Astrocyte (in vitro differentiated cells and primary cell): ENCODE data around the gene DMRTB1. TPM values are rescaled to one million over a fixed set of nuclear protein-coding genes. Genes with fewer than 3 reads are reported as not detected.

ENCODE experiments used
- DNase-seq: peaks from one replicate; pipeline ENCODE4 v3.0.0-alpha.2; 2010; ENCODE audit warnings: low read depth
- FAIRE-seq: peaks from 2 replicates; lab custom pipeline; 2011; peaks lifted over from hg19 to GRCh38; lab: Jason Lieb, UNC
- H2AFZ ChIP-seq: 2 replicates; pipeline ENCODE4 v1.6.0; 2012; ENCODE audit warnings: low read depth, low read length, inconsistent platforms
- H3K27ac ChIP-seq: 2 replicates; pipeline ENCODE4 v1.5.1; 2011; ENCODE audit warnings: low read depth, low read length, inconsistent platforms
- H3K27me3 ChIP-seq: 2 replicates; pipeline ENCODE4 v1.6.0; 2011; ENCODE audit warnings: low read length, inconsistent platforms; ENCODE audit not compliant: insufficient read depth
- H3K36me3 ChIP-seq: 2 replicates; pipeline ENCODE4 v1.5.1; 2011; ENCODE audit warnings: low read length, inconsistent platforms; ENCODE audit not compliant: insufficient read depth
- H3K4me1 ChIP-seq: 2 replicates; pipeline ENCODE4 v1.5.1; 2011; ENCODE audit warnings: low read length, inconsistent platforms; ENCODE audit not compliant: insufficient read depth
- H3K4me2 ChIP-seq: 2 replicates; pipeline ENCODE4 v1.6.0; 2012; ENCODE audit warnings: low read length, inconsistent platforms
- H3K4me3 ChIP-seq: 2 replicates; pipeline ENCODE4 v1.5.1; 2011; ENCODE audit warnings: low read depth, mild to moderate bottlenecking, low read length, inconsistent platforms; ENCODE audit not compliant: insufficient read depth
- H3K79me2 ChIP-seq: 2 replicates; pipeline ENCODE4 v1.6.0; 2012; ENCODE audit warnings: mild to moderate bottlenecking, low read length, inconsistent platforms; ENCODE audit not compliant: insufficient read depth
- H3K9ac ChIP-seq: 2 replicates; pipeline ENCODE4 v1.6.0; 2012; ENCODE audit warnings: mild to moderate bottlenecking, low read length, inconsistent platforms
- H3K9me3 ChIP-seq: 2 replicates; pipeline ENCODE4 v1.5.1; 2012; ENCODE audit warnings: low read depth, mild to moderate bottlenecking, low read length, inconsistent platforms; ENCODE audit not compliant: insufficient read depth
- H4K20me1 ChIP-seq: 2 replicates; pipeline ENCODE4 v1.6.0; 2012; ENCODE audit warnings: low read length, inconsistent platforms; ENCODE audit not compliant: insufficient read depth
- H3K27ac Mint-ChIP-seq: one replicate; pipeline ENCODE4 v1.8.0; 2021; ENCODE audit warnings: mild to moderate bottlenecking, mixed read lengths; ENCODE audit not compliant: unreplicated experiment
- H3K27me3 Mint-ChIP-seq: one replicate; pipeline ENCODE4 v1.8.0; 2021; ENCODE audit warnings: low read depth, mixed read lengths; ENCODE audit not compliant: unreplicated experiment
- H3K36me3 Mint-ChIP-seq: one replicate; pipeline ENCODE4 v1.8.0; 2021; ENCODE audit warnings: low read depth, mixed read lengths; ENCODE audit not compliant: unreplicated experiment
- H3K4me1 Mint-ChIP-seq: one replicate; pipeline ENCODE4 v1.8.0; 2021; ENCODE audit warnings: low read depth, mixed read lengths; ENCODE audit not compliant: unreplicated experiment
- H3K4me3 Mint-ChIP-seq: one replicate; pipeline ENCODE4 v1.8.0; 2021; ENCODE audit warnings: mild to moderate bottlenecking, moderate library complexity, mixed read lengths; ENCODE audit not compliant: unreplicated experiment
- H3K9me3 Mint-ChIP-seq: one replicate; pipeline ENCODE4 v1.8.0; 2021; ENCODE audit warnings: mild to moderate bottlenecking, mixed read lengths; ENCODE audit not compliant: unreplicated experiment
- EZH2 ChIP-seq: IDR thresholded peaks from 2 replicates; pipeline ENCODE4 v1.6.1; 2012; ENCODE audit warnings: mild to moderate bottlenecking, low read length, inconsistent platforms; ENCODE audit not compliant: insufficient read depth
- total RNA-seq: library from RNA; stranded (reverse); gene quantifications from 2 replicates; pipeline ENCODE4 v1.2.1, GENCODE V29; 2021
- TF ChIP-seq, protein P1 (sequence below): IDR thresholded peaks from 2 replicates; pipeline ENCODE4 v1.5.1; 2011; ENCODE audit warnings: low read depth, mild to moderate bottlenecking, inconsistent platforms, low read length, moderate library complexity; ENCODE audit not compliant: insufficient read depth

The DMRTB1 gene
- total RNA-seq, 1 donor from 2014 or later = not detected

- Histone ChIP-seq H3K36me3 (no peaks in the 10 kb centered on the region), H3K4me1 (peaks cover 2% of the 10 kb centered on the region), H3K4me3 (no peak overlapping the region), H3K4me2 (no peak overlapping the region), H3K27me3 (peaks cover 8% of the 10 kb centered on the region), H3K27ac (no peak overlapping the region), H2AFZ (no peak overlapping the region), H3K79me2 (no peaks in the 10 kb centered on the region), H3K9me3 (no peaks in the 10 kb centered on the region), H3K9ac (no peak overlapping the region), H4K20me1 (peaks cover 32% of the 10 kb centered on the region)
- Mint-ChIP-seq H3K4me1 (peaks cover 1% of the 10 kb centered on the region), H3K9me3 (no peaks in the 10 kb centered on the region), H3K36me3 (no peaks in the 10 kb centered on the region), H3K27me3 (peaks cover 27% of the 10 kb centered on the region), H3K27ac (no peak overlapping the region), H3K4me3 (no peak overlapping the region)
- no peak for TF ChIP-seq EZH2
- TF ChIP-seq, protein P1, sequence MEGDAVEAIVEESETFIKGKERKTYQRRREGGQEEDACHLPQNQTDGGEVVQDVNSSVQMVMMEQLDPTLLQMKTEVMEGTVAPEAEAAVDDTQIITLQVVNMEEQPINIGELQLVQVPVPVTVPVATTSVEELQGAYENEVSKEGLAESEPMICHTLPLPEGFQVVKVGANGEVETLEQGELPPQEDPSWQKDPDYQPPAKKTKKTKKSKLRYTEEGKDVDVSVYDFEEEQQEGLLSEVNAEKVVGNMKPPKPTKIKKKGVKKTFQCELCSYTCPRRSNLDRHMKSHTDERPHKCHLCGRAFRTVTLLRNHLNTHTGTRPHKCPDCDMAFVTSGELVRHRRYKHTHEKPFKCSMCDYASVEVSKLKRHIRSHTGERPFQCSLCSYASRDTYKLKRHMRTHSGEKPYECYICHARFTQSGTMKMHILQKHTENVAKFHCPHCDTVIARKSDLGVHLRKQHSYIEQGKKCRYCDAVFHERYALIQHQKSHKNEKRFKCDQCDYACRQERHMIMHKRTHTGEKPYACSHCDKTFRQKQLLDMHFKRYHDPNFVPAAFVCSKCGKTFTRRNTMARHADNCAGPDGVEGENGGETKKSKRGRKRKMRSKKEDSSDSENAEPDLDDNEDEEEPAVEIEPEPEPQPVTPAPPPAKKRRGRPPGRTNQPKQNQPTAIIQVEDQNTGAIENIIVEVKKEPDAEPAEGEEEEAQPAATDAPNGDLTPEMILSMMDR = no peak
- DNase-seq (no peak), FAIRE-seq (no peak)
These were observed 46.7 kb downstream of the DMRTB1 start for GRCh38 chr1:53505891-53506290.

DNA sequence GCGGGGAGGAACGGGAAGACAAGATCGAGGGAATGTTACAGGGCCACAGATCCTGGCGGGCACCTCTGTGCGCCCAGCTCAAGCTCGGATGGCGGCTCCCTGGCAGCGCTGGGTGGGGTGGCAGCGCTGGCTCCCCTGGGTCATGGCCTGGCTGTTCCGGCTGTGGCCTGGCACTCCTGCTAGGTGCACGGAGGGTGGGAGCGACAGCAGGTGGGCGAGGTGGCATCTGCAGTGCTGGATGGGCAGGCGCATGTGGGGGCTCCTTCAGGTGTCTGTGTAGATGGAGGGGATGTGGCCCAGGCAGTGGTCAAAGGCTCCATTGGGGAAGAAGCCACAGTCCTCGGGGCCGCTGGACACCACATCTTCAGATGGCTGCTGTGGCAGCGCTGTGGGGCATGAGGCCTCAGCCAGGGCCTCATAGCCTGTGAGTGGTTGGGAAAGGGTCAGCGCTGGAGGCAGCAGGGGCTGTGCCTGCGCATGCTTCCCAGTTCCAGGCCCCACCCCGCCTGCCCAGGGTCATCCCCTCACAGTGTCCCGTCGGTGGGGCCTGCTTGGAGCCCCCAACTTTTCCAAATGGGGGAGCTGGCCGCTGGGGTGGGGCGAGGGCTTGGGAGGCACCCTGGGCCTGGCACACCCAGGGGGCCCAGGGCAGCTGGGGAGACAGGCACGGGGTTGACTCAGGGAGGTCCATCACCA is 47.3 kb downstream of the DMRTB1 start:
- Mint-ChIP-seq H3K27ac (no peak overlapping the region), H3K9me3 (no peaks in the 10 kb centered on the region), H3K36me3 (no peaks in the 10 kb centered on the region), H3K4me3 (no peak overlapping the region), H3K4me1 (peaks cover 1% of the 10 kb centered on the region), H3K27me3 (peaks cover 28% of the 10 kb centered on the region)
- Histone ChIP-seq H3K36me3 (no peaks in the 10 kb centered on the region), H3K9me3 (no peaks in the 10 kb centered on the region), H3K4me3 (no peak overlapping the region), H2AFZ (no peak overlapping the region), H3K27me3 (peaks cover 4% of the 10 kb centered on the region), H3K4me2 (no peak overlapping the region), H4K20me1 (peaks cover 35% of the 10 kb centered on the region), H3K4me1 (peaks cover 2% of the 10 kb centered on the region), H3K27ac (no peak overlapping the region), H3K79me2 (no peaks in the 10 kb centered on the region), H3K9ac (no peak overlapping the region)
- no peak for TF ChIP-seq EZH2
- TF ChIP-seq, protein P1 = no peak
- FAIRE-seq (no peak), DNase-seq (no peak)
